ENCODE results near the gene ASAP2.

DNA sequence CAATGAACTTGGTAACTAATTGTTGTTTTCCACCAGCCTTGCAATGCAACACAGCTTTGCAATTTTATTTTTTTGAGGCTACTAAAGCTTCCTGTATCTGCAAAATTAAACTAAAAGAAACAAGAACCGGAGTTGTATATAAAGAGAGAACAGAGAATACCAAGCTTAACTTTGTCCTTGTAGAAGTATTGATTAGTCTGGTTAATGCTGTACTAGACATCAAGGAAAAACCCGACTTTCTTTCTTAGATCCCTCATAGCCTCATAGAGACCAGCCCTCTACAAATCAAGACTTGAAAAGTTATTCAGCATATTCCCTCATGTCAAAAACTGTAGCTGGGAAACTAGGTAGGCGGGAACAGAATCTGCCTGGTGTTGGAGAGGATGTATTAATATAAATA lies 1.7 kb upstream of the ASAP2 start:
- TF ChIP-seq, protein P1, sequence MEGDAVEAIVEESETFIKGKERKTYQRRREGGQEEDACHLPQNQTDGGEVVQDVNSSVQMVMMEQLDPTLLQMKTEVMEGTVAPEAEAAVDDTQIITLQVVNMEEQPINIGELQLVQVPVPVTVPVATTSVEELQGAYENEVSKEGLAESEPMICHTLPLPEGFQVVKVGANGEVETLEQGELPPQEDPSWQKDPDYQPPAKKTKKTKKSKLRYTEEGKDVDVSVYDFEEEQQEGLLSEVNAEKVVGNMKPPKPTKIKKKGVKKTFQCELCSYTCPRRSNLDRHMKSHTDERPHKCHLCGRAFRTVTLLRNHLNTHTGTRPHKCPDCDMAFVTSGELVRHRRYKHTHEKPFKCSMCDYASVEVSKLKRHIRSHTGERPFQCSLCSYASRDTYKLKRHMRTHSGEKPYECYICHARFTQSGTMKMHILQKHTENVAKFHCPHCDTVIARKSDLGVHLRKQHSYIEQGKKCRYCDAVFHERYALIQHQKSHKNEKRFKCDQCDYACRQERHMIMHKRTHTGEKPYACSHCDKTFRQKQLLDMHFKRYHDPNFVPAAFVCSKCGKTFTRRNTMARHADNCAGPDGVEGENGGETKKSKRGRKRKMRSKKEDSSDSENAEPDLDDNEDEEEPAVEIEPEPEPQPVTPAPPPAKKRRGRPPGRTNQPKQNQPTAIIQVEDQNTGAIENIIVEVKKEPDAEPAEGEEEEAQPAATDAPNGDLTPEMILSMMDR (IDR thresholded peaks at IDR 0.05), result no peak
- TF ChIP-seq EZH2 (IDR thresholded peaks at IDR 0.05; ENCODE audit: borderline replicate concordance, insufficient read depth, low read depth, low read length, poor library complexity, severe bottlenecking), result no peak
